Right renal cortex interstitium (tissue), 3 donors: ENCODE data around the gene BCL2. TPM values are rescaled to one million over a fixed set of nuclear protein-coding genes. Genes with fewer than 3 reads are reported as not detected.

Experiments
- DNase-seq, 3 donors: peaks; one replicate each; pipeline ENCODE4 v3.0.0-alpha.2; 2013; ENCODE audit warnings: low read depth in 3 of 3, low spot score in 2 of 3
- polyA plus RNA-seq, 3 donors: library from polyadenylated mRNA; unstranded; fragments of 120-200 nt; gene quantifications; one replicate each; pipeline ENCODE4 v1.2.1, GENCODE V29; 2013; ENCODE audit not compliant: insufficient read length in 3 of 3

BCL2 gene
- polyA plus RNA-seq, 3 donors = 23.5 to 24.7 (median 23.6) TPM

DNA sequence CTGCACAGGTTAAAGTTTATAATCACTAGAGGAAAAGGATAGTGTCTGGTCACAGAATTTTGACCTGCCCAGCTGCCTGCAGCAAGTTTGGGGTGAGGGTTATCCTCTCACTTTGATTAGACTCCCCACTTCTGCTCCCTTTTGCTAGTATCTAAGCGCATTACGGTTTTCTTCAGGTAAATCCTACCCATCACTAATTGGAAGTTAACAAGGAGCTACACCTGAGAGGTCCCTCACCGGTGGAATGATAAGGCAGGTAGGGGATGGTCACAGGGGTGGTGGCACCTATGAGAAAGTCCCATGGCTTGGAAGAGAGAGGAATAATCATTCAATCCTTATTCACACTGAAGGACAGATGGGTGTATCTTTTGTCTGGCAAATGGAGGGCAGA, 7.6 kb downstream of the BCL2 start:
- DNase-seq = no peak

DNA sequence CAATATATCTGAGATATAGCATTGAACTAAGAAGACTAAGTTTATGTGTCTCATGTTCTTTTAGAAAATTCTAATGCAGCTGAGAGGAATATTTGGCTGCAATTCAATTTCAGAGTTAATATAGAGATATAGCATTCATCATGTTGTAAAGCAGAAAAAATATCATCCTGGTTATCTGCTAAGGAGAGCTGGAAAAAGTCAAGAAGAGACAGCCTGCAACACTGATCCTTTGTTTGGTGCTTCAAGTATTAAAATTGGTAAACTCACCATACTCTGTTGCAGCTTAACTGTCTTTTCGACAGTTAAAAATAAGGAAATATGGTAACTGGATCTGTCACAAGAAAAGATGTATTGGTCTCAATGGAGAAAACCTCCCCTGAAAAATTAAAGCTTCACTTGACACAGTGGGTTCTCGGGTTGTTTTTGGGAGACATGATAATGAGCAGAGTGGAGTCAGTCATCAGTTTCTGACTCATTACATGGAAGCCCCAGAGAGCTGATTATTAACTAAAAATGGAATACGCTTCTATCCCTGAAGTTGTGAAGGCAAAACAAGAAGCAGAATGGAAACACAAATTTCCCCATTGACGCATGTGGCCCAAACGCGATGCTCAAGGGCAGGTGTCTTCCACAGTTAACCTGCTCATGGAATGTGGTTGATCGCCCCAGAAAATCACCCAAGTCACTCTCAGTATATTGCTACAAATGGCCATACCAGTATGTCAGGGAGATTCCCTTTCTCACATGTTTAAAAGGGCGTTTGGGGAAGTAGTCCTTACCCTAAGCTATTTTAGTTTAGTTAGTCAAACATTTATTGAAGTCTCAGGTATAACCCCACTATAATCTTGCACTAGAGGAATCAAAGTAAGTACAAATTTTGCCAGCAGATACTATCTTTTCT, 8.2 kb downstream of the BCL2 start:
- DNase-seq = no peak

GRCh38 chr18:63309422-63309821, 10.1 kb downstream of the BCL2 start:
- DNase-seq = no peak

DNA sequence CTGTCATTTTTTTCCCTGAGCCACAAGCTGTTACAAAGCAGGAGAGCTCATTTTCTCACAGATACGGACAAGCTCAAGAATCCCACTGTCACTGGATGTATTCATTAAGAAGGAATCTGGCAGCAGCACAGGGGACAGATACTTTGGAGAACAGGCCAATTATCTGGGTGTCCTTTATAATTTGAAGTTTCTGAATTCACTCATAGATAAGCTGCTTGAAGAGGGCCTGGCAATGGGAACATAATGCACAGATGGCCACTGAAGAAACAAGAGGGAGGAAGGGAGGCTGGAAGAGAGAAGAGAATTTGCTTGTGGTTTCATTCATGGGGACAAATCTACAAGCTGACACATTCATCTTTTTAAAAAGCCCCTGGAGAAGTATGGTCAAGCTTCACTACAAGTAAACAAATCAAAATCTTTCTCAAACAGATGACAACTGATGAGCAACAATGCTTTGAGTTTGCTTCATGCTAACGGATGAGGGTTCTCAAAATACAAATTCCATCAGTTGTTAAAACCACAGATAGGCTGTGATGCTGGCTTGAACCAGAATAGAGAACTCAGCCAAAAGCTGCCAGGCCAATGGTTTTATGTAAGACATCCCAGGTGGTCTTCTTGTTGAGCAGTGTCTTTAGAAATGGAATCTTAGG, 11.9 kb downstream of the BCL2 start:
- DNase-seq = no peak

DNA sequence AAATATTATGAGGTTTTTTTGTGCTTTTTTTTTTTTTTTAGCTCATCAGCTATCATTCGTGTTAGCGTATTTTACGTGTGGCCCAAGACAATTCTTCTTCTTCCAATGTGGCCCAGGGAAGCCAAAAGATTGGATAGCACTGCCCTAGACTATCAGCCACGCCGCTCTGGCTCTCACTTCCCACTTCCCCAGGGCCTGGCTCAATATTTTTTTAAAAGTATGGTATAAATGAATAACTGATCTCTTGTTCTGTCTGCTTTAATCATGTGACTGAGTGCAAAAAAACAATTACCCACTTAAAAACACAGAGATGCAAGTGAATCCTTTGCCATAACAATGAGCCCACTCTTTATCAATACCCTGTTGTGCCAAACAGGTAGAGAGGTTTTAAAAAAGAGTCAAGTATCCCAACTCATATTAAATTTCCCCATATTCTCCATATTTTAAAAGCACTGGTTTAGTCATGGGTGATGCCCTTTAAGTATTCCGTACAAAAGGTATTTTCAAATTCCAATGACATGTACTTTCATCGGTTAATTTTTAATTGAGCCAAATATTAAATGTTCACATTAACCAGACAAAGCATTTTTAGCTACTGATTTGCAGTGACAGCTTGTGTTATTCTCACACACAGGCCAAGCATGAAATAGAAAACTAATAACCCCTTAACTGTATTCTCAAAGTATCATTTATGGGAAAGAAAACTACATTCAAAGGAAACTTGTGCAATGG, 12.6 kb downstream of the BCL2 start:
- DNase-seq = no peak

GRCh38 chr18:63306249-63306648, 13.3 kb downstream of the BCL2 start:
- no peak for DNase-seq

GRCh38 chr18:63303547-63303946, 16.0 kb downstream of the BCL2 start:
- DNase-seq = no peak

DNA sequence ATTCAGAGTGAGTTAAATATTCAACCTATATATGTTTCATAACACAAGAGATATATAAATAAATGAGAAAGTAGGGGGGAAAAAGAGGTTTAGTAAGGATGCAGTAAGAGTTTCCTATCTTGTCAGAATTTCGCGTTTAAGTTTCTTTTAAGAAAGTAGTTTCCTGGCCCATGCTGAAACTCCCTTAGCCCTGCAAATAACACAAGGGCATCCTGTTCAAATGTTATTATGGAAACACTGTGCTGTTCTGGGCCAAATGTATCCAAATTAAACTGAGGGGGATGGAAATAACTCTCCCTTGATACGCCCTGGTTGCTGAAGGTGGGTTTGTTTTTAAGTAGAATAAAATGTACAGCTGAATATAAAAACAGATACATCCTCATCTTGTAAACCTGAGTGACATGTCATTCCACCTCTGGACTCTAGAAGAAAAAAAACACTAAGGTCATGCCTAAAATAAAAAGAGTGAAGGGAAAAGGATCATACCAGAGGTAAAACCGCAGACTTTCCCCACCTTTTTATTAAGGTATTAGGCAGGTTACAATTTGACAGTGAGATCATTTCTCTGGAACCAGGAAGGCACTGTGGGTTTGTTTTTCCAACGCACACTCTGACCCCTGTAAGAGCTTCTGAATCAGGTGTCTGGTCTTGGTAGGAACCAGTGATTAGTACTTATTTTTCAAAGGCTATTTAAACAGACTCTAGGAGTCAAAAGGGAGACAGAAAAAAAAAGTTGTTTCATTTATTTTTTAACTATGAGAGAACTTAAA, 16.7 kb downstream of the BCL2 start:
- DNase-seq = no peak

- no peak for DNase-seq
These were observed 17.3 kb downstream of the BCL2 start for GRCh38 chr18:63302220-63302619.

DNA sequence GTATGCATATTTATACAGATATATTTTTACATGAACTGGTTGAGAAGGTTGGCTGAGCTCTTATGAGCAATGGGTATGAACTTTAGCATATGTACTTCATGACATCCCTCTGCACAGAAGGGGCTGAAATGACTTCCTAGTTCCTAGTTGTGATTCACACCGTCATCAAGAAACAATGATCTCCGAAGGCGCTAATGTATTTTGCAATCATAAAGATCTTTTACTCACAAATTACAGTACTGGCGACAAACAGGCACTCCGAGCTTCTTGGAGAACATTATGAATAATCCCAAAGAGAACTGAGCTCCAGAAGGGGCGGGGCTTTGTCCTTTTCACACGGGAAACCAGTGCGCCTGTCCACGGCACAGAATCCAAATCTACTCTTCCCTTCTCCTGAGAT, 18.1 kb downstream of the BCL2 start:
- DNase-seq = no peak

DNA sequence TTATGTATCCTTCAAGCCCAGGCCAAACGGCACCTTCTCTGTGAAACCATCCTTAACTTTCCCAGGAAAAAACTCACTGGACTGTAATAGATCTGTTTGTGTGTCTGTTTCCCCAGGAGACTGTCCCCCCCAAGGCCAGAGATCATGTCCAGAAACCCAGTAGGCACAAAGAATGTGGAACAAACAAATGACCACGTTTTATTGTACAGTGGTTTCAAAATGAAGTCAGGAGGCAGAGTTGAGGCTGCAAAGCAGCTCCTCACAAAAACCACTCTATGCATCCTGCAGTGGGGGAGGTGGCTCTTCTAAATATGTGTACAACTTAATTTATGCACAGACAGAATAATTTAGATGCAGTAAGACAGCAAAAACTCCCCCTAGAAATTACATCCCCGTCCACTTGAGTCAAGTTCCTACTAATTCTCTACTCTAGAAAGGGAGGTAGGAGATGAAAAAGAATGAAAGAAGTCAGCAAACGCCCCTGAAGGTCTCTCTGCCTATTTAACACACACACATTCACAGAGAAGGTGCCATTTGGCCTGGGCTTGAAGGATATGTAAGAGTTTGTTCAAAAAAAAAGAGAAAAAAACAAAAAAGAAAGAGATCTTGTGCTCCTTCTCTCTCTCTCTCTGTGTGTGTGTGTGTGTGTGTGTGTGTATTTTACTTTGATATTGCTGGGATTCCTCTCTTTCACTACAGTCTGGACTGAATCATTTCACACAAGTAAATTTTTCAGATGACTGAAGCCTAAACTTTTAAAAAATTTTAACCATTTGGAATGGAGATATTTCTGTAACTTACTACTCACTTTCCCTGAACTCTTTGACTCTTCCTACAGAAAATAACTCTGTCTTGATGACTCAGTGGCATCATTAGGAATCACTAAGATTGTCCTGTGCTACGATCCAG, 19.5 kb downstream of the BCL2 start:
- no peak for DNase-seq

GRCh38 chr18:63298400-63299365, 20.9 kb downstream of the BCL2 start:
- DNase-seq = no peak

GRCh38 chr18:63297687-63298399, 21.7 kb downstream of the BCL2 start:
- DNase-seq = no peak

DNA sequence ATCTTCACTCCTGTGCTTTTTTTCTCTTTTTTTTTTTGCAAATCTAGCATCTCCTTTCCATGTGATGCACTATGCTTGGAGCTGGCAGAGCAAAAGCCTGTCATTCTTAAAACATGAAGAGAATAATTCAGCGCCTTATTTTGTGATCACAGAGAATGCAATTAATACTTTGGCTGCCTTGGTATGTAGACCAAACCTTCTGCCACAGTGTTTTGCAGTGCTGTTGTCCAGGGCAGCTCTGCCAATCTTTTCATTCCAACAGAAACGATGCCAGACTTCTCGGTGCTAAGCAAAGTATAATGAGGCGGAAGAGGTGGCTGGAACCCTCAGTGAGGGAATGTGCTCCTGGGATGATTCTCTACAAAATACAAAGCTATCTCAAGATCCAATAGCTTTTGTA, 25.6 kb downstream of the BCL2 start:
- DNase-seq = no peak

DNA sequence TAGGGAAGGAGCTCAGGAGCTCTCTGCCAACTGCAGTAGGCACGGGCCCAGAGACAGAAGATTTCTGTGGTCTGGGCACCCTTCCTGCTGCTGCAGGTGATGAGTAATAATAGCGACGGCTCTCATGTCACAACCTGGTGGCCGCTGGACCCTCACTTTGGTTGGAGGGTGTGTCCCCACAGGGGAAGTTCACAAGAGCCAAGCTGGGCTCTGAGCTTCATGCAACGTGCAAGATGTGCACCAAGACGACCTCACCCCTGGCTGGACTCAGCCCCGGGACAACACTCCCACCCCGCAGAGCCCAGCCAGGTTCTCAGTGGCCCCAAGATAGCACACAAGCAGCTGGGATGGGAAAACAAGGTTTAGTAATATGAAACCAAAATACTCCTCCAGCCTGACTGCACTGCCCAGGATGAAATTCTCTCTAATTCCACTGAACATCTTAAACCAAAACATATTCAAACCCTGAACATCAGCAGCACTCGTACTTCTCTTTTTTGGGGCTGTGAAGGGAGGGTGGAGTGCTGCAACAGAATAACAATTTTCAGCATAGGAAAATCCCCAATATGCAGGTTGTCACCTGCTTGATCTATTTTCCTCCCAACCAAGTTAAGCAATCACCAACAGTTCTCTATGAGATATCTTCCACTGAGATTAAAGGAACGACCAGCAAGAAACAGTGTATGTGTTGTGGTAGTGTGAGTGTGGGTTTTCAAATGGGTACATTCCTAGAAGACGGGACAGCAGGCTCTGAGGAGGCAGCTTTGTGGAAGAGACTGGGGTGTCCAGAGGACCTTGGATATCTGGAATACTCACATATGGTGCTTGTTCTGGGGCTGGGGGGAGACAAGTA, 26.5 kb downstream of the BCL2 start:
- no peak for DNase-seq

DNA sequence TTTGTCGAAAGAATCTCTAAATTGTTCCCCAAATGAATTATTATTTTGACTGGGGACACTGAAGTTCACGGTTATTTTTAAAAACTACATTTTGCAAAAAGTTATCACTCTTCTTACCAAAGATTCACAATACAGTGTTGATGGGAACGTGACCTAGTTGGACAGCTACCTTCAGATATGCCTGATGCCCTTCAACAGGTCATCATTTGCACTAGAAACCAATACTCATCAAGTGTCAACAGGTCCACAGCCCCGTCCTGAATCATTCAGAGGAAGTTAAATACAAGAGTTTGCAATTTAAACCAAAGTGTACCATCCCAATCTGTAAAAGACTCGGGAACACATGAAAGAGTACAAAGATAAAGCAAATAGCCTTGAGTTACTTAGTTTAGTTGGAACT, 28.3 kb downstream of the BCL2 start:
- no peak for DNase-seq

- DNase-seq = no peak
These were observed 28.8 kb downstream of the BCL2 start for GRCh38 chr18:63290821-63291200.
